RKO (cell line): ENCODE measurements around the gene PLCB3.
A peak's percentile ranks its signal among the peaks of the same experiment; 100 is the strongest.

Experiments
- DNase-seq: peaks from one replicate; pipeline ENCODE4 v3.0.0-alpha.2; 2016; ENCODE audit warnings: low spot score

Gene PLCB3

DNA sequence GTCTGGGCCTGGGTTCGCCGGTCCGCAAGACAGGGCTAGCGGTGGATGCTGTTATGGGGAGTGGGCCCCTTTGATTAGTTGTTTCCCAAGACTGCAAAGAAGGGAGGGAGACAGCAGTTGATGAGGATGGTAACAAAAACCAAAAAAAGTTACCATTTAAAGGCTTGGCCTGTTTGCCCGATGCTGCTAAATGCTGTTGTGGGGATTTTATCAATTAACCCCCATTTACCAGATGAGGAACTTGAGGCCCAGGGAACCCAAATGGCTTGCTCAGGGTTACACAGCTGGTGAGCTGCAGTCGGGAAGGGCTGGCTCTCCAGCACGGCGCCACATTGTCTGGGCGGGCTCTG, 28.7 kb upstream of the PLCB3 start:
- no peak for DNase-seq

DNA sequence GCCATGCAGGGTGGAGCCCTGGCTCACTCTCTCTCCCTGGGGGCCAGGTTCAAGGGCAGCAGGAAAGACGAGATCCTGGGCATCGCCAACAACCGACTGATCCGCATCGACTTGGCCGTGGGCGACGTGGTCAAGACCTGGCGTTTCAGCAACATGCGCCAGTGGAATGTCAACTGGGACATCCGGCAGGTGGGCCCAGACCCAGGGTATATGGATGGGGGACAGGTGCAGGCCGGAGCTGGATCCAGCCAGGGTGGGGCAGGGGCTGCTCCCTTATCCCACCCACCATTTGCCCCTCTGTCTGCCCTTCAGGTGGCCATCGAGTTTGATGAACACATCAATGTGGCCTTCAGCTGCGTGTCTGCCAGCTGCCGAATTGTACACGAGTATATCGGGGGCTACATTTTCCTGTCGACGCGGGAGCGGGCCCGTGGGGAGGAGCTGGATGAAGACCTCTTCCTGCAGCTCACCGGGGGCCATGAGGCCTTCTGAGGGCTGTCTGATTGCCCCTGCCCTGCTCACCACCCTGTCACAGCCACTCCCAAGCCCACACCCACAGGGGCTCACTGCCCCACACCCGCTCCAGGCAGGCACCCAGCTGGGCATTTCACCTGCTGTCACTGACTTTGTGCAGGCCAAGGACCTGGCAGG, 28.2 kb upstream of the PLCB3 start:
- no peak for DNase-seq

DNA sequence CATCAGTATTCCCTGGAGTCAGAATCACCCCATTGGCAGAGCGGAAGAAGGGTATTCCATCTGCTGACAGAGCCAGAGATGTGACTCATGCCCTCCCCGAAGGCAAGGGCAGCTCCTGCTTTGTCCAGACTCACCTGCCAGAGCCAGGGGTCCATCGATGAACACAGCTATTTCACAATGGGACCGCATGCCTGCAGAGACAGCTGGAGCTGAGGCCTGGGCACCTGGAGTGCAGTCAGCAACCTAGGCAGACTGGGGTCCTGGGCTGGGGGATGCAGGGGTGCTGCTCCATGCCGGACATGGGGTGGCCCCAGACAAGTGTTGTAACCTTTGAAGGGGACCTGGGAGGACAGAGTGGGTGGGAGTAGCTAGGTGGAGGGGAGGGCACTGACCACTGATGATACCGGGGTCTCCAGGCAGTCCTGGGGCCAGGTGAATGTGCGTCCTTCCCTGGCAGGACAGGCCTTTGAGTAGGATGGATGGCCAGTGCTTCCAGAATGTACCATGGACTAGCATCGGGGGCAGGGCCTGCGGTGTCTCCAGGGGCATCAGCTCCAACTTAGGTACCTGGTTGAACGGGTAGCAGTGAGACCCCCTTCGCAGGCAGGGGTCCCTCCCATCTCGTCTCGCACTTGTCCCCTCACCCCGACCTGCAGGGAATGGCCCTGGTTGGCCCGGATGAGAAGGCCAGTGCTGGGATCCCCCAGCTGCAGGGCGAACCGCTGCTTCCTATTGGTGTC, 27.0 kb upstream of the PLCB3 start:
- no peak for DNase-seq

DNA sequence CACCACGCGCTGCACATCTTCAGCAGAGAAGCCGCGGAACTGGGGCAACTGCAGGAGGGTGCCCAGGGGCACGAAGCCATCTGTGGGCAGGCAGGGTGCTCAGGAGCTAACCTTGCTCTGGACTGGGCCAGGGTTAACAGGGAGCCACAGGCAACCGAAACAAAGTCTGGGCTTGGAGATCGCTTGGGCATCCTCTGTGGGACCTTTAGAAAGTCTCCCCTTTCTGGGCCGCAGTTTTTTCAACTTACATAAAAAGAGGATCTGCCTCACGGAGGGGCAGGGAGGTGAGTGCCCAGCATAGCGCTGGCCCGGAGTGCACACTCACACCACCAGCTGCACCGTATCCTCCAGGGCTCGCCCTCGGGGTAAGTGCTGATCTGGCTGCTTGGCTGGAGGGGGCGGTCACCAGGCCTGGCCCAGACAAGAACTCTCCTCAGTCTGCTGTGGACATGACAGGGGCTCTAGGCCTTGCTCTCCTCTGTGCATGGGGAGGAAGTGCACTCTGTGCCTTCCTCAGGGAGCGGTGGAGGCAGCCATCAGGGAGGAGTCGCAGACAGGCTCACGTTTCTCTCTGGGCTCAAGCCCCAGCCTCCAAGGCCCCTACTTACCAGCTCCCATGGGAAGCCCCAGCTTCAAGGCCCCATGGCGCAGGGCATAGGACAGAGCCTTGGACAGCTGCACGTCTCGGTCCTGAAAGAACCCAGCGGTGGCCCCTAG, 26.3 kb upstream of the PLCB3 start:
- no peak for DNase-seq

DNA sequence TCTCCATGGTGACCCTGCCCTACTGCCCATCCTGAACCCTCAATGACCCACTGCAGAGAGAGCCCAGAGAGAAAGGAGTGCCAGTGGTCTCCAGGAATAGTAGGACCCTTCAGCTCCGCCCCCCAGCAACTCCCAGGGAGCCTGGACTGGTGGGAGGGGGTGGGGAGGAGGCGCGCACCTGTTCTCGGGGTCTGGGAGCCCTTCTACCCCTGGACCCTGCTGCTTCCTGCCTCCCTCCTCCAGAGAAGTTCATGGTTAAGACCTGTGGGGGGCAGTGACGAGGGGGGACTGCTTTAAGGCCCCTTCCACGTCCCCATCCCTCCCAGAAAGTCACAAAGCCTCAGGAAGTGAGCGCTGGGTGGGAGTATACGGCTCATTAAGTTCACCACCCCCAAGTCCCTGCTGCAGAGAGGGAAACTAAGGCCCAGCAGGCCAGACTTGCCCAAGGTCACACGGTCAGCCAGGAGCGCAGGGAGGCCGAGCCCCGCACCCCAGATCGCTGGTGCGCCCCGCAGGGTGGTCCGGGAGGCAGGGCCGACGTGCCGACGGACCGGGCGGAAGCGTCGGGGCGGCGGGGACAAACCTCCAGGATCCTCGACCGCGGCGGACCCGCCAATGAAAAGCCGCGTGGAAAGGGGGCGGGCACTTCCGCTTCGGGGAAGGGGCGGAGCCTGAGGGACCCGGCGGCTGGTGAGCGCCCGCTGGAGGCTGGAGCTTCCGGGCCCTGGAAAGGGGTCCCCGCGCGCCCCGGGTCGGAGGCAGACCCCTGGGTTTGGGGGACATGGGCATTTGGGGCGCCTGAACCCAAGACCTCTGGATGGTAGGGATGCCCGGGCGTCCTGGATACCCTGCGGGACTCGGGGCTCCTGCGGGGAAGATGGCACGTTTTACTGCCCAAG, 25.5 kb upstream of the PLCB3 start, which contains the start of the genes NUDT22 and TRPT1:
Gene NUDT22 (plus strand): TSS at position 667 of the 899 bp plus-strand sequence. CDS start 379 bp downstream, outside the sequence.
Gene TRPT1 (minus strand): TSS at position 579 of the 899 bp plus-strand sequence. CDS start 326 bp downstream, at position 253.
- peak; percentile 82 for DNase-seq

DNA sequence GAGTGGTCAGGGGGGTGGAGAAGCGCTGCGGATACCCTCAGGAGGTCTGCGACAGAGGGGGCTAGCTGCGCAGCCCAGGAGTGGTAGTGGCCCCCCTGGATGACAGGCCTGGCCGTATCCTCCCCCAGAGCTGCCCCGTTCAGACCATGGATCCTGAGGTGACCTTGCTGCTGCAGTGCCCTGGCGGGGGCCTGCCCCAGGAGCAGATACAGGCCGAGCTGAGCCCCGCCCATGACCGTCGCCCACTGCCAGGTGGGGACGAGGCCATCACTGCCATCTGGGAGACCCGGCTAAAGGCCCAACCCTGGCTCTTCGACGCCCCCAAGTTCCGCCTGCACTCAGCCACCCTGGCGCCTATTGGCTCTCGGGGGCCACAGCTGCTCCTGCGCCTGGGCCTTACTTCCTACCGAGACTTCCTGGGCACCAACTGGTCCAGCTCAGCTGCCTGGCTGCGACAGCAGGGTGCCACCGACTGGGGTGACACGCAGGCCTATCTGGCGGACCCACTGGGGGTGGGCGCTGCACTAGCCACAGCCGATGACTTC, 24.8 kb upstream of the PLCB3 start:
- peak; percentile 78 for DNase-seq

DNA sequence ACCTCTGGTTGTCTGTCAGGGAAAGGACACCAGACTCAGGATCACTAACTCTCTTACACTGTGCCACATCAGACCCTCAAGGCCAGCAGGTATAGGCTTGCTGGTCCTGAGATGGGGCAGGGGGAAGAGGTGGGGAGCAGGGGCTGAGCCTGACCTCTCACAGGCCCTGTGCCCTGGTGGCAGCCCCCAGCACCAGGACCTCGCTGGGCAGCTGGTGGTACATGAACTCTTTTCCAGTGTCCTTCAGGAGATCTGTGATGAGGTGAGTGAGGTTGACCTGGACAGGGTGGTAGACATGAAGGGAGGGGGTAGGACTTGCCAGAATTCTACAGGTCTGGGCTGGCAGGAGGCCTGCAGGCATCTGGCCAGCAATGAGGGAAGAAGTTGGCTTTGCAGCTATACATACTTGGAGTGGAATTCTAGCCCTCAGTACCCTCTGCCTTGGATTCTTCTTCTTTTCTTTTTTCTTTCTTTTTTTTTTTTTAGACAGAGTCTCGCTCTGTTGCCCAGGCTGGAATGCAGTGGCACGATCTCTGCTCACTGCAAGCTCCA, 23.8 kb upstream of the PLCB3 start:
- no peak for DNase-seq

DNA sequence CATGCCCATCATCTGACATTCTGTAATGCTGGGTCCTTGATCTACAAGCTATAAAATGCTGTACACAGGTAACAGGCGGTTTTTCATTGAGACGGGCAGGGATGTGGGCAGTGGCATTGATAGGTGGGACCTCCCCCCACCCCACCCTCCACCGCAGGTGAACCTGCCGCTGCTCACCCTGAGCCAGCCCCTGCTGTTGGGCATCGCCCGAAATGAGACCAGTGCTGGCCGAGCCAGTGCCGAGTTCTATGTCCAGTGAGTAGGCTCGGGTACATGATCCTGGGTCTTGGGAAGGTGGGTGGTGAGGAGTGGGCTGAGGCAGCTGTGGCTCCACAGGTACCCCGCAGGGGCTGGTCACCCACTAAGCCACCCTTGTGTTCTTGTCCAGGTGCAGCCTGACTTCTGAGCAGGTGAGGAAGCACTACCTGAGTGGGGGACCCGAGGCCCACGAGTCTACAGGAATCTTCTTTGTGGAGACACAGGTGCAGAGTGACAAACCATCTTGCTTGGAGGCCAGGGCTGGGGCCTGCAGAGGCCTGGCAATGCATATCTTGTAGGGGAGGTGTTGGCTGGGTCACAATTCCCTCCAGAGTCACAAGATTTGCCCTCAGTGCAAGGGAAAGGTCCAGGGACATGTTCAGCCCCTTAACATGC, 22.1 kb upstream of the PLCB3 start:
- DNase-seq: no peak

DNA sequence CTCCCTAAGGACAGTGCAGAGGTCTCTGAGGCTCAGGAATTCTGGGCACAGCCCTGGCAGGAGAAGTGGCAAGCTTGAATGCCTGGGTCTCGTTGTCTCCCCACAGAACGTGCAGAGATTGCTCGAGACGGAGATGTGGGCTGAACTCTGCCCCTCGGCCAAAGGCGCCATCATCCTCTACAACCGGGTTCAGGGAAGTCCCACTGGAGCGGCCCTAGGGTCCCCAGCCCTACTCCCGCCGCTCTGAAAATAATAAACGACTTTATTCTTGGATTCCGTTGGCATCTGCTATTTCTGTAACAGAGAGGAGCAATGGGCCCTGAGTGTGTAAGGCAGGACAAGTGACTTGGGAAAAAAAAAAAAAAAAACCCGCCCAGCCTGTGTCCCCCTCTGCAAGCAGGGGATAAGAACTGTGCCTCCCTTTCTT, 21.6 kb upstream of the PLCB3 start:
- DNase-seq: no peak

DNA sequence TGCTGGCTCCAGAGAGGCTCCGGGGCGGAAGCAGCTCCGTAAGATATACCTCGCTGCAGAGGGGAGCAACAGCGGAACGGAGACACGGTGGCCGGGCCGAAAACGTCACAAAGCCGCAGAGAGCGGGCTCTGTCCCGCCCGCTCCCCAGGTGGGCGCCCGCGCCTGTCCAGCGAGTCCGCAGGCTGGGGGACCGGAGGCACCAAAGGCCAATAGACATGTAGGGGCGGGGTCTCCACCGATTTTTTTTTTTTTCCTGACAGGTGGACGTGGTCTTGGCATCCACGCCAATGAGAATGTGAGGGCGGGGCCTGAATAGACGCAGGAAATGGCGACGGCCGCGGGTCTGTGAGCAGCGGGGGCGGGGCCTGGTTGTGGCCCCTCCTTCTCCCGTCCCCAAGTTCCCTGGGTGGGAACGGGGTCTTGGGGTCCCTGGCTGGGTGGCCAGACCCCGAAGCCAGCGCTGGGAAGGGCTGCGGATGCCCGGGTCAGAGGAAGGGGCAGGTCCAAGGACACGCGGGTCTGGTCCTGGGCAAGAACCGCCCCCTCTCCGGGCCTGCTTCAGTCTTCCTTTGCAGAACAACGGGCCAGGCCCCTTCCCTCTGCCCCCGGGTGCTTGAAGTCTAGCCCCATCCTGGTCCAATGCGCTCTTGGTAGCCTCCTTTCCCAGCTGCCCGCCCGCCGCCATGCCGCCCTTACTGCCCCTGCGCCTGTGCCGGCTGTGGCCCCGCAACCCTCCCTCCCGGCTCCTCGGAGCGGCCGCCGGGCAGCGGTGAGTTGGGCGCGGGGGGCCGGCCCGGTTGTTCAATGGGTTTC, 21.0 kb upstream of the PLCB3 start, which contains the start of gene DNAJC4:
Gene DNAJC4 (plus strand): TSS at position 378 of the 814 bp plus-strand sequence. CDS start 307 bp downstream, at position 685.
- peak; percentile 84 for DNase-seq

DNA sequence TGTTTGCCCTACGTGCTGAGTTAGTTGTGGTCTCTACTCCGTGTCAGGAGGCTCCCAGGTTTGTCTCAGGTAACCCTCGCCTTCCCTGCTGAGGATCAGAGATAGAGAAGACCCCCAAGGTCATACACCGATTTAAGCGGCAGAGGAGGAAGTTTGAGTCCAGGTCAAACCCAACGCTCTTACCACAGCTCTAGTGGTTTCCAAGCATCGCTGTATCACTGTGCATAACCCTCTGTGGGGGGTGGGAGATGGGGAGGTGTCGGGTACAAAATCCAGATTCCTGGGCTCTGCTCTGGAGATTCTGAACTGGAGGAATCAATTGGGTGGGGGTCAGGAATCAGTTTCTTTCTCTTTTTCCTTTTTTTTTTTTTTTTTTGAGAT, 20.4 kb upstream of the PLCB3 start:
- DNase-seq: no peak

DNA sequence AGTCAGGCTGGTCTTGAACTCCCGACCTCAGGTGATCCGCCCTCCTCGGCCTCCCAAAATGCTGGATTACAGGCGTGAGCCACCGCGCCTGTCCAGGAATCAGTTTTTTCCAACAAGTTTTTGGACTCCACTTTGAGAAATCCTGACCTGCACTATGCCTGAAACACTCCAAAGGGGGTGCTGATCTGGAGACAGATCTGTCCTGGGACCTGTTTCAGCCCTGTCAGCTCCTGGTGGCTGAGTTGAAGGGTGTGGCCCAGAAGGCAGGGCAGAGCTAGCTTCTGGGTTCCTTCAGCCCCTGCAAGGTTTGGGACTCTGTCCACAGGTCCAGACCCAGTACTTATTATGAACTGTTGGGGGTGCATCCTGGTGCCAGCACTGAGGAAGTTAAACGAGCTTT, 19.8 kb upstream of the PLCB3 start:
- no peak for DNase-seq

DNA sequence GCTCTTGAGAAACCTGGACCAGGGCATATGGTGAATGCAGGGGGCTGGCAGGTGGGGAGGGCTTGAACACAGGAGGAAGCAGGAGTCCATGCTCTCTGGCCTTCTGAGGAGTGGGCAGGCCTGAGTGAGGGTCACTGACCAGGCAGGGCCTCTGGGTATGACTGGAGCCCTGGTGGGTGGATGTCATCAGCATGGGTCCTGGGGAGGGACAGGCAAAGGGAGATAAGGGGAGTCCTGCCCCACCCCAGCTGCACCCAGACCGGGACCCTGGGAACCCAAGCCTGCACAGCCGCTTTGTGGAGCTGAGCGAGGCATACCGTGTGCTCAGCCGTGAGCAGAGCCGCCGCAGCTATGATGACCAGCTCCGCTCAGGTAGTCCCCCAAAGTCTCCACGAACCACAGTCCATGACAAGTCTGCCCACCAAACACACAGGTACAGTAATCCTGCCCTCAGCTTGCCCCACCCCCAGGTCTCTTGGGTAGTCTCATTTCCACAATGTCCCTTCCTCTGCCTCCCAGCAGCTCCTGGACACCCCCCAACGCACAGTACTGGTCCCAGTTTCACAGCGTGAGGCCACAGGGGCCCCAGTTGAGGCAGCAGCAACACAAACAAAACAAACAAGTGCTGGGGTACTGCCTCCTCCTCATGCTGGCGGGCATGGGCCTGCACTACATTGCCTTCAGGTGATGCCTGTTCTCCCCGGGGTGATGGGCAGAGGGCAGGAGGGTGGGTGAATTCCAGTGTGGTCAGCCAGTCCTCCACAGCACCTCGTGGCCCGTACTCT, 19.0 kb upstream of the PLCB3 start:
- DNase-seq: no peak

DNA sequence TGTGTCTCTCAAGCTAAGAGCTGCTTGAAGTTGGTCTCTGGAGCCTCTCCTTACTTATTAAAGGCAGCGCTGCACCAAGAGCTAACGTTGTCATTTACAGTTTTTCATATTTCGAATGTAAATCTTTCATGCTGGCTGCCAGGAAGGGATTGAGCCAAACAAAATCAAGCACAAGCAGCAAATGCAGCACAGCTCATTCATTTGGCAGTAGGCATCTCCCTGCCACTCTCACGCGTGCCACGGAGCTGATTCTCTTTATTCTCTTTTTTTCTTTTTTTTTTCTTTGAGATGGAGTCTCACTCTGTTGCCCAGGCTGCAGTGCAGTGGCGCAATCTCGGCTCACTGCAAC, 18.4 kb upstream of the PLCB3 start:
- no peak for DNase-seq

DNA sequence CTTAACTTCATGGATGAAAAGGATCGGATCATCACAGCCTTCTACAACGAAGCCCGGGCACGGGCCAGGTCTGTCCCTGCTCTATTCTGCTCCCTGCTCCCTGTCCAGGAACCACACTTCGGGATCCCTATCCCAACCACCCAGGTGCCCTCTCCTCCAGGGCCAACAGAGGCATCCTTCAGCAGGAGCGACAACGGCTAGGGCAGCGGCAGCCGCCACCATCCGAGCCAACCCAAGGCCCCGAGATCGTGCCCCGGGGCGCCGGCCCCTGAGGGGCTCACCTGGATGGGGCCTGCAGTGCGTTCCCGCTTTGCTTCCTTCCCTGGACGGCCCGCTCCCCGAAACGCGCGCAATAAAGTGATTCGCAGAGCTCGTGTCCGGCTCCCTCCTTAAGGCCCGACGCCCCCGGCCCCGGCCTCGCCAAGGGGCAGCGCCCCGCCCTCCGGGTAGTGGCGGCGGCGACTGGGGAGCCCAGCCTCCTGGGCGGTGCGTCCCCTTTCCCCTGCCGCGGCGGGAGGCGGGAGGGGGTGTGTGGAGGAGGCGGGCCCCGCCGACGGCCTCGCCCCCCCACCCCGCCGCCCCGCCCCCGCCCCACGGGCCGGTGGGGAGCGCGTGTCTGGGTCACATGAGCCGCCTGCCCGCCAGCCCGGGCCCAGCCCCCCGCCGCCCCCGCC, 17.3 kb upstream of the PLCB3 start, which contains the start of gene VEGFB:
Gene VEGFB (plus strand): TSS at position 672 of the 674 bp plus-strand sequence. CDS start 250 bp downstream, outside the sequence.
- peak; percentile 59 for DNase-seq

DNA sequence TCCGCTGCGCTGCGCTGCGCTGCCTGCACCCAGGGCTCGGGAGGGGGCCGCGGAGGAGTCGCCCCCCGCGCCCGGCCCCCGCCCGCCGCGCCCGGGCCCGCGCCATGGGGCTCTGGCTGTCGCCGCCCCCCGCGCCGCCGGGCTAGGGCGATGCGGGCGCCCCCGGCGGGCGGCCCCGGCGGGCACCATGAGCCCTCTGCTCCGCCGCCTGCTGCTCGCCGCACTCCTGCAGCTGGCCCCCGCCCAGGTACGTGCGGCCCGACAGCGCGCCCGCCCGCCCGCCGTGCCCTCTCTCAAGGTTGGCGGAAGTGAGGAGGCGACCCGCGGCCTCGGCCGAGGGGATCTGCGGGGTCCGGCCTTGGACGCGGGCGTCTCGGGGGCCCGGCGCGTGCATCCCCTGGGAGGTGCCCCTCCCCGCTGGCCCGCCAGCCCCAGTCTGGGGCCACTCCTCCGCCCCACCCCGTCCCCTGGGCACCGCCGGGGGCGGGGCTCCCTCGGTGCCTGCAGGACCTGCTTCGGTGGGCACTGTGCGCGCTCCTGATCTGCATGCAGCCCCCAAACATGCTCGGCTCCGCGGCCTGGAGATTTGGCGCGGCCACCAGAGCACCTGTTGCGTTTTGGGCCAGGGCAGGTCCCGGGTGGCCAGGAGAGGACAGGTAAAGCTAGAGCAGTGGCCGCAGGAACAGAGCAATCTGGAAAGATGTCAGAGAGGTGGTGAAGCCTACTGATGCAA, 16.5 kb upstream of the PLCB3 start:
- peak; percentile 51 for DNase-seq

DNA sequence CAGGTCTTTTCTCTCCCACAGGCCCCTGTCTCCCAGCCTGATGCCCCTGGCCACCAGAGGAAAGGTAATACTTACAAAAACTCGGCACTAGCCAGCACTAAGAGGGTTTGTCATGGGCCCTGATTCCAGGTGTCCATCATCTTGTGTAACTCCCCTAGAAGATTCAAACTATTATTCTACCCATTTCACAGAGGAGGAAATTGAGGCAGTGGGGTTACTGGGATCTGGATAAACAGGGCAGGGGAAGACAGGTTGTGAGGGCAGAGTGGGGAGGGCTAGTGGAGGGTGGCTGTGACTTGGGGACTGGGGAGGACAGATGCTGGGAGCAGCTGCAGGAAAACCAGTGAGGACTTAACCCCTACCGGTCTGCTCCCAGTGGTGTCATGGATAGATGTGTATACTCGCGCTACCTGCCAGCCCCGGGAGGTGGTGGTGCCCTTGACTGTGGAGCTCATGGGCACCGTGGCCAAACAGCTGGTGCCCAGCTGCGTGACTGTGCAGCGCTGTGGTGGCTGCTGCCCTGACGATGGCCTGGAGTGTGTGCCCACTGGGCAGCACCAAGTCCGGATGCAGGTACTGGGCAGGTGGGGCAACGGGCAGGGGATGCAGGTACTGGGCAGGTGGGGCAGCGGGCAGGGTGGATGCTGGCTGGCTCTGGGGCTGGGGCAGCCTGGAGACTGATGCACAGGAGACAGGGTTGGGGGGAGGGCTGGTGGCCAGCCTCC, 15.7 kb upstream of the PLCB3 start:
- no peak for DNase-seq
